ENCODE data around the gene IL1RL2.

The IL1RL2 gene

GRCh38 chr2:102159295-102159694, 27.5 kb upstream of the IL1RL2 start:
- no peak for DNase-seq

- DNase-seq = peak; percentile 45
These were observed 20.5 kb upstream of the IL1RL2 start for GRCh38 chr2:102166189-102166845.

- no peak for DNase-seq
These were observed 18.6 kb upstream of the IL1RL2 start for GRCh38 chr2:102168026-102168771.

- no peak for DNase-seq
These were observed 14.9 kb upstream of the IL1RL2 start for GRCh38 chr2:102171946-102172345.

GRCh38 chr2:102172745-102173144, 14.1 kb upstream of the IL1RL2 start:
- DNase-seq = no peak

GRCh38 chr2:102176172-102176571, 10.7 kb upstream of the IL1RL2 start:
- no peak for DNase-seq

GRCh38 chr2:102177814-102178478, 8.9 kb upstream of the IL1RL2 start:
- DNase-seq = no peak

- DNase-seq = no peak
These were observed 7.8 kb upstream of the IL1RL2 start for GRCh38 chr2:102179061-102179460.

- no peak for DNase-seq
These were observed 6.8 kb upstream of the IL1RL2 start for GRCh38 chr2:102179788-102180686.

GRCh38 chr2:102180687-102180999, 6.2 kb upstream of the IL1RL2 start:
- DNase-seq = no peak

GRCh38 chr2:102181376-102181775, 5.4 kb upstream of the IL1RL2 start:
- DNase-seq = no peak

GRCh38 chr2:102181919-102182635, 4.7 kb upstream of the IL1RL2 start:
- DNase-seq = no peak

- no peak for DNase-seq
These were observed 2.8 kb upstream of the IL1RL2 start for GRCh38 chr2:102184018-102184417.

- no peak for DNase-seq
These were observed 2.3 kb upstream of the IL1RL2 start for GRCh38 chr2:102184568-102184967.

- no peak for DNase-seq
These were observed 1.5 kb upstream of the IL1RL2 start for GRCh38 chr2:102185347-102185746.

- DNase-seq = peak; percentile 51
These were observed 800 bp downstream of the IL1RL2 start for GRCh38 chr2:102187496-102188150.

GRCh38 chr2:102190430-102191107, 3.7 kb downstream of the IL1RL2 start:
- no peak for DNase-seq

- DNase-seq = no peak
These were observed 4.7 kb downstream of the IL1RL2 start for GRCh38 chr2:102191501-102191900.

- DNase-seq = no peak
These were observed 6.3 kb downstream of the IL1RL2 start for GRCh38 chr2:102193074-102193473.

GRCh38 chr2:102194609-102195268, 7.9 kb downstream of the IL1RL2 start:
- no peak for DNase-seq
